Type B pancreatic cell (in vitro differentiated cells): Measurements from ENCODE around the gene IFT172. TPM values are rescaled to one million over a fixed set of nuclear protein-coding genes. Genes with fewer than 3 reads are reported as not detected.
A peak's percentile ranks its signal among the peaks of the same experiment; 100 is the strongest.

Experiments
- DNase-seq: peaks from one replicate; pipeline ENCODE4 v3.0.0; 2021; ENCODE audit warnings: mixed read lengths; ENCODE audit not compliant: unreplicated experiment; ENCODE audit errors: extremely low spot score
- H3K27ac Mint-ChIP-seq: 2 replicates; pipeline ENCODE4 v1.8.0; 2021; ENCODE audit warnings: mild to moderate bottlenecking, mixed read lengths
- H3K27me3 Mint-ChIP-seq: 2 replicates; pipeline ENCODE4 v1.8.0; 2021; ENCODE audit warnings: mixed read lengths
- H3K36me3 Mint-ChIP-seq: 2 replicates; pipeline ENCODE4 v1.8.0; 2021; ENCODE audit warnings: mixed read lengths
- H3K4me1 Mint-ChIP-seq: one replicate; pipeline ENCODE4 v1.8.0; 2021; ENCODE audit warnings: mixed read lengths; ENCODE audit not compliant: unreplicated experiment
- H3K4me3 Mint-ChIP-seq: 2 replicates; pipeline ENCODE4 v1.8.0; 2021; ENCODE audit warnings: mild to moderate bottlenecking, mixed read lengths
- H3K9me3 Mint-ChIP-seq: 2 replicates; pipeline ENCODE4 v1.8.0; 2021; ENCODE audit warnings: mixed read lengths
- total RNA-seq: library from RNA; stranded (reverse); gene quantifications from 2 replicates; pipeline ENCODE4 v1.2.1, GENCODE V29; 2021; ENCODE audit warnings: low replicate concordance
- TF ChIP-seq, protein P1 (sequence below): fragments of 200-600 bp; sonication (generic); conservative IDR thresholded peaks from 2 replicates; pipeline ENCODE4 v1.5.0; 2021; ENCODE audit warnings: antibody characterized with exemption, mild to moderate bottlenecking

IFT172 gene
- total RNA-seq, 1 donor from 2014 or later = 54.1 TPM

DNA sequence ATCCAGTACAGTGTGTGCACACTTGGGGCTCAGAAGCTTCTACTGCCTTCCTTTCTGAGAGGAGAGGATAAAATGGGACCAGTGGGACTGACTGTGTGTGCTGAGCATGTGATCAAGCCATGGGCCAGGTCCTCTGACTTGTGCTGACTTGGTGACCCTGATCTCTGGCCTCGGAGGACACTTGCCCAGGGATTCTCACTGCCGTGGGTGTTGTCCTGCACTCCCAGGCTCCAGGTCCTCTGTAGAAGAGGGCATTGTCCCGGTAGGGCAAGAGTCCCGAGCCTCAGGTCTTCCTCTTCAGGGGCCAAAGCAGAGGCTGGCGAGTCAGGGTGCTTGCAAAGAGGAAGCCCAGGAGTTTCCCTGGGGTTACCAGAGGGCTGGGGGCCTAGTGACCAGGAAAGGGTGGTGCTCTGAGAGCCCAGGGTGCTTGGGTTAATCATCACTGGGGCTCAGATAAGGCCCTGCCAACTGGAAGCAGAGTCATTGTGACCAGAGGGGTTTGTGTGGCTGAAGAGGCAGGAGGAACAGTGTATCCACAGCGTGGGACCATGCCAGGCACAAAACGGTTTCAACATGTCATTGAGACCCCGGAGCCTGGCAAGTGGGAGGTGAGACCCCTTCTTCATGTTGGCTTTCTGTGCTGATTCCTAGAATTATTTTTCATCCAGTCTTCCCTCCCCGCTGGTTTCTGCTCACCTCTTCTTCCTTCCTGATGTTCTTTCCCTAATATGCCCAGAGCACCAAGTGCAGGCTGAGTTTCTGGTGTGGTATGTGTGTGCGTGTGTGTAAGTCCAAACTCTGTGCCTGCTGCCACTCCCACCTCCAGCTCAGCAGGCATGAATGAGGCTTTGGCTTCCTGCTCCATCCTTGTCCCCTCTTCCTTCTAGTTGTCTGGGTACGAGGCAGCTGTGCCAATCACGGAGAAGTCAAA lies 7.1 kb upstream of the IFT172 start, which contains the start of gene GCKR:
GCKR (plus strand) TSS at position 483 of the 931 bp plus-strand sequence; CDS start at position 549, 66 bp downstream.
- H3K36me3 Mint-ChIP-seq = no peaks in the 10 kb centered on the region
- no peak for DNase-seq
- H3K27me3 Mint-ChIP-seq = peaks cover 64% of the 10 kb centered on the region
- no peaks in the 10 kb centered on the region for H3K9me3 Mint-ChIP-seq
- H3K4me1 Mint-ChIP-seq = no peaks in the 10 kb centered on the region
- H3K4me3 Mint-ChIP-seq = peak within 1 kb of the TSS; percentile 88
- H3K27ac Mint-ChIP-seq = peak within 1 kb of the TSS; percentile 54
- TF ChIP-seq, protein P1, sequence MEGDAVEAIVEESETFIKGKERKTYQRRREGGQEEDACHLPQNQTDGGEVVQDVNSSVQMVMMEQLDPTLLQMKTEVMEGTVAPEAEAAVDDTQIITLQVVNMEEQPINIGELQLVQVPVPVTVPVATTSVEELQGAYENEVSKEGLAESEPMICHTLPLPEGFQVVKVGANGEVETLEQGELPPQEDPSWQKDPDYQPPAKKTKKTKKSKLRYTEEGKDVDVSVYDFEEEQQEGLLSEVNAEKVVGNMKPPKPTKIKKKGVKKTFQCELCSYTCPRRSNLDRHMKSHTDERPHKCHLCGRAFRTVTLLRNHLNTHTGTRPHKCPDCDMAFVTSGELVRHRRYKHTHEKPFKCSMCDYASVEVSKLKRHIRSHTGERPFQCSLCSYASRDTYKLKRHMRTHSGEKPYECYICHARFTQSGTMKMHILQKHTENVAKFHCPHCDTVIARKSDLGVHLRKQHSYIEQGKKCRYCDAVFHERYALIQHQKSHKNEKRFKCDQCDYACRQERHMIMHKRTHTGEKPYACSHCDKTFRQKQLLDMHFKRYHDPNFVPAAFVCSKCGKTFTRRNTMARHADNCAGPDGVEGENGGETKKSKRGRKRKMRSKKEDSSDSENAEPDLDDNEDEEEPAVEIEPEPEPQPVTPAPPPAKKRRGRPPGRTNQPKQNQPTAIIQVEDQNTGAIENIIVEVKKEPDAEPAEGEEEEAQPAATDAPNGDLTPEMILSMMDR = no peak

DNA sequence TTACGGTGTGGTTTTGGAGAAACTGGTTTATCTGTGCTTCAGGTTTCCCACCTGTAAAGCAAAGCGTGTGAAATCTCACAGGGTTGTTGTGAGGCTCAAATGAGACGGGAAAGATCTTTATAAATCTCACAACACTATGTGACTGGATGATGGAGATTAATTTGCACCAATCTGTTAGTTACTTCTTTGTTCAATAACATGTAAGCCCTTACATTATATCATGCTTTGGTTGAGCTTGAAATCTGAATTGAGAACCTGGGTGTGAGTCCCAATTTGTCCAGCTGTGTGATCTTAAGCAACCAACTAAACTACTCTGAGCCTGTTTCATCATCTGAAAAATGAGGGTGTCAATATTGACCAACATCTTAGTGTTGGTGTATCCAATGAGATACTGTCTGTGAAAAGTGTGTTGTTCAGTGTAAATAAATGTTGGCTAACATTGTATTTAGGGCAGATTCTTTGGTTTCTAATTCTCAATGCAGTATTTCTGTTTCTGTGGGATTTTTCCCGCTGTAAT lies 6.4 kb upstream of the IFT172 start:
- Mint-ChIP-seq H3K36me3 (no peaks in the 10 kb centered on the region), H3K4me1 (no peaks in the 10 kb centered on the region), H3K27ac (peak overlapping the region; percentile 54), H3K4me3 (peak overlapping the region; percentile 88), H3K27me3 (peaks cover 56% of the 10 kb centered on the region), H3K9me3 (no peaks in the 10 kb centered on the region)
- DNase-seq = no peak
- TF ChIP-seq, protein P1 = no peak

- Mint-ChIP-seq H3K4me1 (peaks cover 2% of the 10 kb centered on the region), H3K27me3 (peaks cover 51% of the 10 kb centered on the region), H3K36me3 (no peaks in the 10 kb centered on the region), H3K27ac (peak within 1 kb of the TSS; percentile 54), H3K9me3 (no peaks in the 10 kb centered on the region), H3K4me3 (peak within 1 kb of the TSS; percentile 88)
- no peak for DNase-seq
- TF ChIP-seq, protein P1 = no peak
These were observed 5.5 kb upstream of the IFT172 start, which contains the start of gene FNDC4 for GRCh38 chr2:27494944-27495554. Gene FNDC4 (minus strand): TSS chr2:27495200. CDS start chr2:27494679, 521 bp downstream.

DNA sequence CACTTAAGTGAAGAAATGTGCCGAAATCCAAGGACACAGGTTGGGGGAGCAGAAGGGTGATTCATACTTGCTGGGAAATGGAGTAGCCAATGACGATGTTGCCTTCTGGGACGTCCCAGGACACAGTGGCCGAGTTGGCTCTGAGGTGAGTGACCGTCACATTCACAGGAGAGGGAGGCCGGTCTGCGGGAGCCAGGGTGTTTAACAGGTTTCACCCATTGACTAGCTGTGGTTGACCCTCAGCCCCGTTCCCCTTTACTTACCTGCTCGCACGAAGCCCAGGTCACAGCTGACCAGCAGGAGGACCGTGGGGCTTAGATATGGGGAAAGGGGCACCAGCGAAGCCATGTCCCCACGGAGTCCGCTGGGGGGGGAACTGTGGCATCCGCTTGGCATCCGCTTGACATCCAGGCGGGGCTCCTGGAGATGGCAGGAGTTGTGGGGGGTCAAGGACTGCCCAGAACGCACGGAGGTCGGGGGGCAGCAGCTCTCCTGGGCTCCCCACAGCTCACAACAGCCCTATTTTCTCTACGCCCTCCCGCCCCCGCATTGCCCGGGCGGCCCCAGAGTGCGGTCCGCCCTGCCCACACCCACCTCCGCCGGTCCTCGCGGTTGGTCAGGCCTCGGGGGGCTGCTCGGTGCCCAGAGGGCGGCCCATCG lies 4.9 kb upstream of the IFT172 start:
- Mint-ChIP-seq H3K27me3 (peaks cover 47% of the 10 kb centered on the region), H3K9me3 (no peaks in the 10 kb centered on the region), H3K27ac (peak overlapping the region; percentile 15), H3K4me3 (peak overlapping the region; percentile 78), H3K4me1 (peaks cover 9% of the 10 kb centered on the region), H3K36me3 (no peaks in the 10 kb centered on the region)
- no peak for DNase-seq
- TF ChIP-seq, protein P1 = no peak

- Mint-ChIP-seq H3K9me3 (no peaks in the 10 kb centered on the region), H3K27ac (peak overlapping the region; percentile 20), H3K27me3 (peaks cover 44% of the 10 kb centered on the region), H3K36me3 (no peaks in the 10 kb centered on the region), H3K4me1 (peaks cover 13% of the 10 kb centered on the region), H3K4me3 (peak overlapping the region; percentile 78)
- TF ChIP-seq, protein P1 = no peak
- no peak for DNase-seq
These were observed 4.4 kb upstream of the IFT172 start for GRCh38 chr2:27493948-27494283.
